AG08395 (cell line): Measurements from ENCODE around the gene MMP3.

Source experiments
- DNase-seq: peaks from one replicate; pipeline ENCODE4 v3.0.0; 2012; ENCODE audit warnings: mixed read lengths, low spot score

The MMP3 gene

DNA sequence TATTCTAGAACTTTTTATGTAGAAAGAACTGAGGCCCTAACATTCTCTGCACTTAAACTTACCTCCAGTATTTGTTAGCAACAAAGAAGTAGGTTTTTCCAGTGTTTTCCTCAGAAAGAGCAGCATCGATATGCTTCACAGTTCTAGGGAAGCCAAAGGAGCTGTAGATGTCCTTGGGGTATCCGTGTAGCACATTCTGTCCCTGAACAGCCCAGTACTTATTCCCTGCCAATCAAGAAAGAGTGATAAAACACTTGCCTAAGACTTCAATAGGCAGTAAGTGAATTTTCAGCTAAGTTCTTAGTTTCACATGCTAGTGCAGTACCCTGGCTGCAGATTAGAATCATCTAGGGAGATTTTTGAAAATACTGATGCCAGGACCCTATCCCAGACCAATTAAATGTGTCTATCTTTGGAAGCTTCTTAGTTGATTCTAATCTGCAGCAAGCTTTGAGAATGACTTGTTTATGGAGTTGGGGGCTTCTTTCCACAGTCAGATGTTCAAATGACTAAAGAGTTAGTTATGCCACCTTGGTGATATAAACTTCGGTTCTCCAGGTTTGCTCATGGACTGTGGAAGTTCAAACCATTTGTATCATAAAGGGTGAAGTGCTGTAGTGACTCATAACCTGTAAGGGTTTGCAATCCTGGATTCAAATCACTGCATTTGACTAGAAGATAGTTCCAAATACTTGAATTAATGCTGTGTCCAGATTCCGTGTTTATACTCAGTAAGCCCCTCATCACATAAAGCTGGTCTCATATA, 52.0 kb downstream of the MMP3 start:
- no peak for DNase-seq

DNA sequence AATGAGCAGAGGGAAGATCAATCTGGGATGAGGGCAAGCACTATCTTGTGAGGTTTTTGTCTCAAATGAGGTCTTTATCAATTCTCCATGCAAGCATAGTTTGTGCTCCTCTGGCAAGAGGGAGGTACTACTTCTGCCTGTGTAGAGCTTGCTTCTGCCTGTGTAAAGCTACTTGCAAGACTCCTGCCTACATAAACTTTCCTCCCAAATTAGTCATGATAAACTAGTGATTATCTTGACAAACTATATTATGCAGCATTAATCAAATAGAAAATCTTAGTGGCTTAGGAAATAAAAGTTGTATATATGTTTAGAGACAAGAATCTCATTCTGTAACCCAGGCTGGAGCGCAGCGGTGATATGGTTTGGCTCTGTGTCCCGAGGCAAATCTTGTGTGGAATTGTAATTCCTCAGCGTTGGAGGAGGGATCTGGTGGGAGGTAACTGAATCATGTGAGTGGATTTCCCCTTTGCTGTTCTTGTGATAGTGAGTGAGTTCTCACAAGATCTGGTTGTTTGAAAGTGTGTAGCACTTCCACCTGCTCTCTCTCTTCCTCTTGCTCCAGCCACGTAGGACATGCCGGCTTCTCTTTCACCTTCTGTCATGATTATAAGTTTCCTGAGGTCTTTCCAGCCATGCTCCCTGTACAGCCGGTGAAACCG, 54.9 kb downstream of the MMP3 start:
- DNase-seq, result no peak
